ENCODE data around the gene GRIK2.

The GRIK2 gene

GRCh38 chr6:101400326-101401135 is 7.0 kb downstream of the GRIK2 start:
- TF ChIP-seq, protein P1, sequence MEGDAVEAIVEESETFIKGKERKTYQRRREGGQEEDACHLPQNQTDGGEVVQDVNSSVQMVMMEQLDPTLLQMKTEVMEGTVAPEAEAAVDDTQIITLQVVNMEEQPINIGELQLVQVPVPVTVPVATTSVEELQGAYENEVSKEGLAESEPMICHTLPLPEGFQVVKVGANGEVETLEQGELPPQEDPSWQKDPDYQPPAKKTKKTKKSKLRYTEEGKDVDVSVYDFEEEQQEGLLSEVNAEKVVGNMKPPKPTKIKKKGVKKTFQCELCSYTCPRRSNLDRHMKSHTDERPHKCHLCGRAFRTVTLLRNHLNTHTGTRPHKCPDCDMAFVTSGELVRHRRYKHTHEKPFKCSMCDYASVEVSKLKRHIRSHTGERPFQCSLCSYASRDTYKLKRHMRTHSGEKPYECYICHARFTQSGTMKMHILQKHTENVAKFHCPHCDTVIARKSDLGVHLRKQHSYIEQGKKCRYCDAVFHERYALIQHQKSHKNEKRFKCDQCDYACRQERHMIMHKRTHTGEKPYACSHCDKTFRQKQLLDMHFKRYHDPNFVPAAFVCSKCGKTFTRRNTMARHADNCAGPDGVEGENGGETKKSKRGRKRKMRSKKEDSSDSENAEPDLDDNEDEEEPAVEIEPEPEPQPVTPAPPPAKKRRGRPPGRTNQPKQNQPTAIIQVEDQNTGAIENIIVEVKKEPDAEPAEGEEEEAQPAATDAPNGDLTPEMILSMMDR (conservative IDR thresholded peaks at IDR 0.05; ENCODE audit: low read depth, low read length): no peak

GRCh38 chr6:101401171-101401570 is 7.7 kb downstream of the GRIK2 start:
- DNase-seq (ENCODE audit: low read depth): no peak
- TF ChIP-seq, protein P1 (conservative IDR thresholded peaks at IDR 0.05; ENCODE audit: low read depth, low read length): no peak
- no peak overlapping the region for H3K4me3 ChIP-seq (ENCODE audit: low read length)

More at GRCh38 chr6:101400326-101401135, 7.0 kb downstream of the GRIK2 start:
- no peak overlapping the region for H3K4me3 ChIP-seq (ENCODE audit: low read length)
- DNase-seq (ENCODE audit: low read depth): no peak

- DNase-seq (ENCODE audit: low read depth): no peak
- H3K4me3 ChIP-seq (ENCODE audit: low read length): peak overlapping the region; percentile 51
Observed at GRCh38 chr6:101401792-101402621, 8.5 kb downstream of the GRIK2 start.

GRCh38 chr6:101402622-101403031 is 9.1 kb downstream of the GRIK2 start:
- TF ChIP-seq, protein P1 (conservative IDR thresholded peaks at IDR 0.05; ENCODE audit: low read depth, low read length): no peak
- peak overlapping the region; percentile 51 for H3K4me3 ChIP-seq (ENCODE audit: low read length)
- no peak for DNase-seq (ENCODE audit: low read depth)

More at GRCh38 chr6:101401792-101402621, 8.5 kb downstream of the GRIK2 start:
- TF ChIP-seq, protein P1 (conservative IDR thresholded peaks at IDR 0.05; ENCODE audit: low read depth, low read length): no peak

- TF ChIP-seq, protein P1 (conservative IDR thresholded peaks at IDR 0.05; ENCODE audit: low read depth, low read length): no peak
- DNase-seq (ENCODE audit: low read depth): no peak
- H3K4me3 ChIP-seq (ENCODE audit: low read length): peak overlapping the region; percentile 51
Observed at GRCh38 chr6:101403216-101403945, 9.9 kb downstream of the GRIK2 start.

- TF ChIP-seq, protein P1 (conservative IDR thresholded peaks at IDR 0.05; ENCODE audit: low read depth, low read length): no peak
- no peak for DNase-seq (ENCODE audit: low read depth)
- no peak overlapping the region for H3K4me3 ChIP-seq (ENCODE audit: low read length)
Observed at GRCh38 chr6:101404775-101405174, 11.3 kb downstream of the GRIK2 start.
